ENCODE measurements around the gene BICDL2. TPM values are rescaled to one million over a fixed set of nuclear protein-coding genes. Genes with fewer than 3 reads are reported as not detected.

The BICDL2 gene
- total and polyA plus RNA-seq, 9 of the 15 experiments (the other 6 are each of a cell fraction or from before 2014, with no cell fraction given) = 0.09 to 0.28 (median 0.09) TPM; not detected in 6

GRCh38 chr16:3007059-3007956, 29.4 kb downstream of the BICDL2 start (continued):
- TF ChIP-seq POLR2AphosphoS5 (IDR thresholded peaks at IDR 0.05; ENCODE audit: control insufficient read depth, insufficient read depth, low read depth, low read length) (peak; percentile 64), NKRF (IDR thresholded peaks at IDR 0.05; ENCODE audit: borderline replicate concordance) (no peak), CHD4 (IDR thresholded peaks at IDR 0.05; ENCODE audit: insufficient read depth, insufficient replicate concordance, low read depth, low read length, poor library complexity, severe bottlenecking) (peak; percentile 84), DPF2 (IDR thresholded peaks at IDR 0.05) (peak; percentile 53), CXXC5 (CRISPR knock-in tag; IDR thresholded peaks at IDR 0.05) (peak; percentile 38), E2F3 (CRISPR knock-in tag; IDR thresholded peaks at IDR 0.05) (no peak), KLF13 (tag; IDR thresholded peaks at IDR 0.05; ENCODE audit: borderline replicate concordance, low read depth) (0 out of 2 replicates have a peak, but pooled peaks have one; percentile 4), ZNF324 (CRISPR knock-in tag; IDR thresholded peaks at IDR 0.05) (no peak), SIN3A (IDR thresholded peaks at IDR 0.05; ENCODE audit: borderline replicate concordance in 2 of 2, control insufficient read depth in 1 of 2, low read depth in 2 of 2, low read length in 2 of 2) (0 out of 4 replicates have a peak, but pooled peaks of 1 of the 2 experiments have one; percentile 42), ATF2 (CRISPR knock-in tag; IDR thresholded peaks at IDR 0.05) (no peak), LCOR (CRISPR knock-in tag; IDR thresholded peaks at IDR 0.05) (peak; percentile 57; the same call in 1 of the 2 replicates), PATZ1 (CRISPR knock-in tag; IDR thresholded peaks at IDR 0.05; ENCODE audit: borderline replicate concordance) (peak; percentile 75; the same call in 1 of the 2 replicates), CREB1 (IDR thresholded peaks at IDR 0.05) (0 out of 2 replicates have a peak, but pooled peaks have one; percentile 11), CREB1 (CRISPR knock-in tag; IDR thresholded peaks at IDR 0.05) (0 out of 2 replicates have a peak, but pooled peaks have one; percentile 27), ZBTB7A (IDR thresholded peaks at IDR 0.05; ENCODE audit: borderline replicate concordance, control insufficient read depth, low read depth, low read length) (peak; percentile 63; the same call in 1 of the 2 replicates), POLR2B (IDR thresholded peaks at IDR 0.05; ENCODE audit: low read depth, partially characterized antibody) (peak; percentile 29), ETV6 (IDR thresholded peaks at IDR 0.05; ENCODE audit: borderline replicate concordance in 1 of 2, low read depth in 2 of 2, low read length in 1 of 2) (peak in 1 of 2 experiments; percentile 59; a peak in 1 of 4 replicates), ETV6 (CRISPR knock-in tag; IDR thresholded peaks at IDR 0.05; ENCODE audit: borderline replicate concordance) (no peak), ZNF589 (CRISPR knock-in tag; IDR thresholded peaks at IDR 0.05; ENCODE audit: low read depth) (peak; percentile 49; the same call in 1 of the 2 replicates)

Data from K562 (cell line).